Fibroblast of skin of back (primary cell): ENCODE measurements around the gene COX5B.
"Not testable (repeated sequence)": the region's sequence is repeated elsewhere in the genome, so short reads cannot be mapped to it uniquely, and the experiment has no call there.

Experiments used
- DNase-seq: peaks from one replicate; pipeline ENCODE4 v3.0.0-alpha.2; 2013

COX5B gene

GRCh38 chr2:97673182-97673914 lies 27.5 kb downstream of the COX5B start:
- DNase-seq: peak; percentile 48

DNA sequence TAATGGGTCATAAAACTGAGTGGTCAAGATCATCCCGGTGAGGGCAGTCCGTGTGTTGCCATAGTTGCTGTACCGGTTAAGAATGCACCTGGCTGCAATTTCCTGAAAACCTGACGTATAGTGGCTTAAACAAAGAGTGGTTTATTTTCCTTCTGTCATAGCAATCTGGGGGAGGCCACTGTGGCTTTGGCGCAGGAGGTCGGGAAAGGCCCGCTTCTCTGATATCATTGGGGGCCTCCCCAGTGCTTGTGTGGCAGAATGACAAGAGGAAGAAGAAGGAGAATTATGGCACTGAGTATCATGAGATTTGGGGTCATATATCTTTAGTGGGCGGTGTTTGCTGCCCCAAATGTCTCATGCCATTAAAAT lies 28.0 kb downstream of the COX5B start:
- no peak for DNase-seq

GRCh38 chr2:97675430-97676113 lies 29.7 kb downstream of the COX5B start:
- no peak for DNase-seq

- DNase-seq: no peak
Measured at GRCh38 chr2:97676620-97677019, 30.8 kb downstream of the COX5B start.

- DNase-seq: no peak
Measured at GRCh38 chr2:97677480-97677879, 31.6 kb downstream of the COX5B start.

- DNase-seq: no peak
Measured at GRCh38 chr2:97678298-97678697, 32.4 kb downstream of the COX5B start.

DNA sequence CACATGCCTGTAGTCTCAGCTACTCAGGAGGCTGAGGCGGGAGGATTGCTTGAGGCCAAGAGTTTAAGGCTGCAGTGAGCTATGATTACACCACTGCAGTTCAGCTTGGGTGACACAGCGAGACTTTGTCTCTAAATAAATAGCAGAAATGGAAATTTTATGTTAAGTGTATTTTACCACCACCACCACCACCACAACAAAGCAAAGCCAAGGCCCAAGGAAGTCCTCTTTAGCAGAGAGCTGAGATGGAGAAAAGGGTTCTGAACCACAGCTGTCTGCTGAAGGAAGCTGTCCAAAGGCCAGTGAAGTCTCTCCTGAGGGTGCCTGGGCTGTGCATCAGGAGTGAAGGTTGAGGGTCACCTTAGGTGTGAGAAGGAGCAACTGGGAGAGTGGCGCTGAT lies 41.4 kb downstream of the COX5B start:
- not testable (repeated sequence) for DNase-seq

DNA sequence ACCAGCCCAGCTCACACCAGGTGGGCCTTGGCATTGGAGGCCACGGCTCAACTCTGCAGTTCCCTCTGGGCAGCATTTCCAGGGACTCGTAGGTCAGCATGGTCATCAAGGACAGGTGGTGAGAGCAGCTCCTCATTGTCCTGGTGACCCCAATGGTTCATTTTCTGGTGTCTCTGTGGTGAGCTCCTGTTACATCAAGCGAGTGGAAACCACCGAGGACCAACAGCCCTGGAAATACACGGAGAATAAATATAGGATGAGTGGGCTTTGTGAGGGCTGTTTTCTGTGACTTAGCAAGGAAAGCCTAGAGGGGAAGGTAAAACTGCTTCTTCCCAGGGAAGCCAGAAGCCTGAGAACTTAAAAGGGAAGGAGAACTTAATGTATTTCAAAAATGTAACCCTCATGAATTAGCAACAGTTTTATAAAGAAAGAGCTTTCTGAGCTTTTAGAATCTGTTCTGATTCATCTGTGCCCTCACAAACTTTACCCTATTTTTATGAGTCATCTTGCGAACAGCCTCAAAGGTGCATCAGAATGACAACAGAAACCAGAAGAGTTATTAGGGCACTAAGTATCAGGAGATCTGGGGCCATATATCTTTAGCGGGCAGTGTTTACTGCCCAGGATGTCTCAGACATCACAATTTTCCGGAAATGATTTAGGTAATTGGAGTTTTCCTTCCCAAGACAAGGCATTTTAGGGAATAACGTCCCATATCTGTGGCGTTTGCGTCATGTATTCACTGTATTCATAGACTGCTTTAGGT lies 42.4 kb downstream of the COX5B start:
- DNase-seq: no peak

GRCh38 chr2:97691166-97691565 lies 45.3 kb downstream of the COX5B start:
- DNase-seq: no peak

DNA sequence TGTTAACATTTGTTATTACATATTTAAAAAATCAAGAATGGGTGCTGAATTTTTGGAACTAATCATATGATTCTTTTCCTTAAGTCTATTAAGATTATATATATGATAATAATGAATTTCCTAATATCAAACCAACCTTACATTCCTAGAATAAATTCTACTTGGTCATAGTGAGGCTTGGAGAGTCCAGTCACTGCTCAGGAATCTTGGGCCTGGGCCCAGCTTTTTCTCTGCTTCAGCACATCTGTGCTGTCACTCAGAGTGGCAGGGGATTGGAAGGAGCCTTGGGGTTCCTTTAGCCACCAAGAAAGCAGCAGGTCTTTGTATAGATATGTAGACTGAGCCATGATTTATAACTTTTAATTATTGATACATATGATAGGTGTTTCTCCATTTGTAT lies 47.6 kb downstream of the COX5B start:
- peak; percentile 37 for DNase-seq

DNA sequence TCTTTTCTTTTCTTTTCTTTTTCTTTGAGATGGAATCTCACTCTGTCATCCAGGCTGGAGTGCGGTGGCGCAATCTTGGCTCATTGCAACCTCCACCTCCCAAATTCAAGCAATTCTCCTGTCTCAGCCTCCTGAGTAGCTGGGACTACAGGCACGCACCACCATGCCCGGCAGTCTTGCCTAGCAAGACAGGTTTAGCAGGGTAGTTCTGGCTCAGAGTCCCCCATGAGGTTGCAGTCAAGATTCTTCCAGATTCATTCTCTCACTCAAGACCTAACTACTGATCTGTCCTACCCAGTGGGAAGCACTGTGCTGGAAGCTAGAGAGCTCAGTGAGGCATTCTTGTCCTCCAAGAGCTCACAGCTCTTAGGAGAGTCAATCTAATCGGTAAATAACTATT lies 49.9 kb downstream of the COX5B start:
- no peak for DNase-seq

GRCh38 chr2:97697252-97698235 lies 51.7 kb downstream of the COX5B start:
- DNase-seq: peak; percentile 70
